Ecto neural progenitor cell (in vitro differentiated cells): ENCODE data around the gene PARP14.
"Not testable (repeated sequence)": the region's sequence is repeated elsewhere in the genome, so short reads cannot be mapped to it uniquely, and the experiment has no call there.

ENCODE experiments used
- DNase-seq: peaks from one replicate; pipeline ENCODE4 v3.0.0-alpha.2; 2018; ENCODE audit warnings: low spot score

Gene PARP14

DNA sequence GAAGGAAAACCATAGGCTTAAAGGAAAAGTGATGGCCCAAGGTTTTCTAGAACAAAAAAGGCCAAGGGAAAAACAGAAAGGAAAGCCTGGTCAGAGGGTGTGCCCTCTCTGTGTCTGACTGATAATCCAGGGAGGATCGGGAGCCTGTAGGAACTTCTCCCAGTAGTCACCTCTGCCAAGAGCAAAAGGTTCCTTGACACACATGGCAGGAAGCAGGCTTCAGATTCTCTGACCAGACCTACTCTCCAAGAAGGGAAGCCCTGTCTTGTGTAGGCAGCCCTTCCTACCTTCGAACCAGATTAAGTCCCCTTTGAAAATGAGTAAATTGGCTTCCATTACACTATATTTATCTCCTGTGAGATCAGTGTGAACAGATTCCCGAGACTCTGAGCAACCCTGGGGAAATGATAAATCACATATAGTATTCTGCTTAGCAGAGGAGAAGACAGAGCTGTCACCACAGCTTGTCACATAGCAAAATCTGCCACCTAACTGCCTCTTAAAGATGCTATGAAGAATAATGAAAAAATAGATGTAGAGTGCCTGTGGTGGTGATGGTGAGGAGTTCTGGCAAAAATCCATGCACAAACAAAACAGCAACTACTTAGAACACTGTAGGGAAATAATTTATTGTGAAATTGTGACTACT lies 38.8 kb downstream of the PARP14 start:
- DNase-seq, result no peak

DNA sequence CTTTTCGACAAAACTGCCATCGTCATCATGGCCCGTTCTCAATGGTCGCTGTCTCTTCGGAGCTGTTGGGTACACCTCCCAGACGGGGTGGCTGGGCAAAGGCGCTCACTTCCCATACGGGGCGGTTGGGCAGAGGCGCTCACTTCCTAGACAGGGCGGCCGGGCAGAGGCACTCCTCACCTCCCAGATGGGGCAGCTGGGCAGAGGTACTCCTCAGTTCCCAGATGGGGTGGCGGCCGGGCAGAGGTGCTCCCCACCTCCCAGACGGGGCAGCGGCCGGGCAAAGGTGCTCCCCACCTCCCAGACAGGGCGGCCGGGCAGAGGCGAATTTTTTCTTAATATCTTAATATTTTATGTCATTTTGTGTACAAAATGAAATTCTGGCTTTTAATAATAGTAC lies 44.5 kb downstream of the PARP14 start:
- DNase-seq, result no peak

DNA sequence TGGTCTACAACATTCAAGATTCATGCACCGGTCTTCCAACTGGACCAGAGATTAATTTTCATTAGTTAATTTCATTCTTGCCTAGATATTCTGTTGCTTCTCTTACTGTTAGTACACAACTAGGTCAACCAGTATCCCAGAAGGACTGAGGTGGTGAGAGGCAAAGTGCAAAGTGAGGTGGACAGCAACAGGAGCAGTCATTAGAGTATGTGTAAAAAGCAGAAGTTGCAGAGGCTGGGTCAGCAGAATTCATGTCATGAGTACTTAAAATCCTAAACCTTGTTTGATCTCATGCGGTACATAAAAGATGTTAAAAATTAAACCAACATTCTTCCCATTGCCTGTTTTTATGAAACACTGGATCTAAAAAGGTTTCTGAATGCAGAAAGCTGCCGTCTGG lies 46.7 kb downstream of the PARP14 start:
- DNase-seq, result no peak

DNA sequence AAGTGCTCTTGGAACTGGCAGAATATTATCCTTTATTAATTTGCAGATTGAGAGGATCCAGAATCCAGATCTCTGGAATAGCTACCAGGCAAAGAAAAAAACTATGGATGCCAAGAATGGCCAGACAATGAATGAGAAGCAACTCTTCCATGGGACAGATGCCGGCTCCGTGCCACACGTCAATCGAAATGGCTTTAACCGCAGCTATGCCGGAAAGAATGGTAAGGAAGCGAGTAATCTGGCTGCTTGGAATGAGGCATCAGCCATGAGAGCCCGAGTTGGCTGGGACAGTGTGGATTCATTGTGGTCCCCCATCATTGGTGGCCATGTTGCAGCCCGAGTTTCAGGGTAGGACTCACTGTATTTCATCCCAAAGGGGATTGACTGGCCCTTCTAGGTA lies 47.1 kb downstream of the PARP14 start:
- DNase-seq, result no peak

DNA sequence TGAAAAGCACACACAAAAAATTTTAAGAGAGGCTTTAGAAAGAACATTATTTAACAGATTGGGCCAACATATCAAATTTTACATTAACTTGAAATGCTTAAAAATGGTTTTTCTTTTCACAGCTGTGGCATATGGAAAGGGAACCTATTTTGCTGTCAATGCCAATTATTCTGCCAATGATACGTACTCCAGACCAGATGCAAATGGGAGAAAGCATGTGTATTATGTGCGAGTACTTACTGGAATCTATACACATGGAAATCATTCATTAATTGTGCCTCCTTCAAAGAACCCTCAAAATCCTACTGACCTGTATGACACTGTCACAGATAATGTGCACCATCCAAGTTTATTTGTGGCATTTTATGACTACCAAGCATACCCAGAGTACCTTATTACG lies 47.5 kb downstream of the PARP14 start:
- DNase-seq, result no peak

DNA sequence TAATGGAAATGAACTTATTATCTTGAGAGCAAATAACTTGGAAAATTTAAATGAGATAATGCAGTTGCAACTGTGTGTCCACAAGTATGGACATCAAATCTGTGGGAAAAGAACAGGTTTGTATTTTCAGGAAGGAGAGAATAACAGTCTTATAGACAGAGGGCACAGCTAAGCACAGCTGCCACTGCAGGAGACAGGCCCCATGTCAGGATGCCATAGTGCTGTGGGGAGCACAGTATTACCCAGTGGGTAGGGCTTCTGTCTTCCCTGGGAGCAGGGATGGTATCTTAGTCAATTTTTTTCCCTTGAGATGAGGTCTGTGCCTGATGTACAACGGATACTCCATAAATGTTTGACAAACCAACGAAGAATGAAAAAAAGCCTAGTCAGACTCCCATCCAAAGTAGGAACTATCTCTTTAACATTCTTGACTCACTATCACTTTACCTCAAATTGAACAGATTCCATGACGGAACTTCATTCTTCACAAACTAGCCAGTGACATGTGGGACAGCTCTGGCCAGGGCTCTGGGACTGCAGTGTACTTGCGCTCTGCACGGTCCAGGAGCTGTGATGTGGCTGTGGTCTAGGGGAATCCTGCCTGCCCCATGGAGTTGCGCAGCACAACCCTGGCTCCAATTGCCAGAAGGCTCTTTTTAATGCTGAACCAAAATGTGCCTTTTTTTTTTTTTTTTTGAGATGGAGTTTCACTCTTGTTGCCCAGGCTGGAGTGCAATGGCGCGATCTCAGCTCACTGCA lies 48.3 kb downstream of the PARP14 start:
- DNase-seq, result no peak

DNA sequence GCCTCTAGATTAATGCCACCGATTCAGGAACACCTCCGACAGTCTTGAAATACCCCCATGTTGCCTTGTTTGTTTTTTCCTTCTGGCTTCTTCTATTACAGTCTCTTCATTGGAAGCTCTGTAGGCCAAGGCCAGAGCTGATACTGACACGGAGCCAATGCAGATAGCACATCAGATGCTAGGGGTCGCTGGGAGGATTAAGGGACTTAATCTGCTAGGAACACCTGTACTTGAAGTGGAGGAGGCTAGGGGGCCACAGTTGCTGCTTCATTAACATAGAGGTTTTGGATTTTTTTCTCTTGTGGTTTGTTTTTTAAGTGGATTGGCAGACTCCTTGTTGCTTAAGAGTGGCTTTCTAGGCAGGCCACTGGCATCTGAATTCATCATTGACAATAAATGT lies 49.6 kb downstream of the PARP14 start:
- no peak for DNase-seq

DNA sequence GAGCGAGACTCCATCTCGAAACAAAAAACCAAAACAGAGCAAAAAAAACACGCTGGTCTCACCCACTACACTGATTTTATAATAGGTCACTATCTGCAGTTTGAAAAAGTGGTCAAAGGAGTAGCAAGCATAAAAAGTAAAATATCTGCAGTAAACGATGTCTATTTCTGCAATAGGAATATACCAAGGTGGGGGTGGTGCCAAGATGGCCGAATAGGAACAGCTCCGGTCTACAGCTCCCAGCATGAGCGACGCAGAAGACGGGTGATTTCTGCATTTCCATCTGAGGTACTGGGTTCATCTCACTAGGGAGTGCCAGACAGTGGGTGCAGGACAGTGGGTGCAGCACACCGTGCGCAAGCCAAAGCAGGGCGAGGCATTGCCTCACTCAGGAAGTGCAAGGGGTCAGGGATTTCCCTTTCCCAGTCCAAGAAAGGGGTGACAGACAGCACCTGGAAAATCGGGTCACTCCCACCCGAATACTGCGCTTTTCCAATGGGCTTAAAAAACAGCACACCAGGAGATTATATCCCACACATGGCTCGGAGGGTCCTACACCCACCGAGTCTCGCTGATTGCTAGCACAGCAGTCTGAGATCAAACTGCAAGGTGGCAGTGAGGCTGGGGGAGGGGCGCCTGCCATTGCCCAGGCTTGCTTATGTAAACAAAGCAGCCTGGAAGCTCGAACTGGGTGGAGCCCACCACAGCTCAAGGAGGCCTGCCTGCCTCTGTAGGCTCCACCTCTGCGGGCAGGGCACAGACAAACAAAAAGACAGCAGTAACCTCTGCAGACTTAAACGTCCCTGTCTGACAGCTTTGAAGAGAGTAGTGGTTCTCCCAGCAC lies 52.3 kb downstream of the PARP14 start:
- DNase-seq, result not testable (repeated sequence)

DNA sequence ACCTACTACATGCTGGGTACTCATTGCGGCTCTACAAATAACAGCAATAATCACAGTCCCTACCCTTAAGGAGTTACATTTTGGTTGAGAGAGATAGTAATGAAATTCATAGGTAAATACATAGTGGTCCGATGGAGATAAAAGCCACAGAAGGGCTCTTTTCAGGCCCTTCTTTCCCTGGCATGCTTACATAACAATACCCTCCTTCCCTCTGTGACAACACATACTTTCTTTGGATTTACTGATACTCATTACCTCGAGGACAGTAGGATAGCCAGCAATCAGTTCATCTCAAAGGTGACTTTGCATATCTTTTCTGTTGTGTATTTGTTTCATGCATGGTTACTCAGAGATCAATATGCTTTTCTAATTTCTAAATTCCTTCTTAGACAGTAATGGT lies 58.5 kb downstream of the PARP14 start:
- no peak for DNase-seq

DNA sequence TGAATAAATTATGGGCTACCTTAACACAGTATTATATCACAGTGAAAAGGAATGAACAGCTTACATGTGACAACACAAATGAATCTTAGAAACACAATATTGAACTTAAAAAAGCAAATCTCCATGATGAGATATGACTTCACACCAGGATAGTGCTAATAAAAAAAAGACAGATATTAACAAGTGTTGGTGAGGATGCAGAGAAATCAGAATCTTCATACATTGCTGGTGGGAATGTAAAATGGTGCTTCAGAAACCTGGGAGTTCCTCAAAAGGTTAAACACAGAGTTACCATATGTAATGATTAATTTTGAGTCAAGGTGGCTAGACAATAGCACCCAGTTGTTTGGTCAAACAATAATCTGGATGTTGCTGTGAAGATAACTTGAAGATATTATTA lies 61.6 kb downstream of the PARP14 start:
- no peak for DNase-seq

DNA sequence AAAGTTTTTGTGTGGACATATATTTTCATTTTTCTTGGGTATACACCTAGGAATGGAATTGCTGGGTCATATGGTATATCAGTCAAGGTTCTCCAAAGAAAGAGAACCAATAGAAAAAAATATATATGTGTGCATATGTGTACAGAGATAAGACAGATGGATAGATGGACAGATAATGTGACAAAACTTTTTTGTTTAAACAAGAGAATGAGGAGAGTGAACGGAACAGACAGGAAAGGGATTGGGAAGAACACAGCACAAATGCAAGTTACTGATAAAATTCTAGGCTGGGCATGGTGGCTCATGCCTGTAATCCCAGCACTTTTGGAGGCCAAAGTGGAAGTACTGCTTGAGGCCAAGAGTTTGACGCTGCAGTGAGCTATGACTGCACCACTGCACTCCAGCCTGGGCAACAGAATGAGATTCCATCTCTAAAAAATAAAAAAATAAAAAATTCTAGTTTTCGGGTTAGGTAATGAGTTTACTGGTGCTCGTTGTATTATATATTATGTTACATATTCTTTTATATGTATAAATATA lies 63.0 kb downstream of the PARP14 start:
- no peak for DNase-seq

DNA sequence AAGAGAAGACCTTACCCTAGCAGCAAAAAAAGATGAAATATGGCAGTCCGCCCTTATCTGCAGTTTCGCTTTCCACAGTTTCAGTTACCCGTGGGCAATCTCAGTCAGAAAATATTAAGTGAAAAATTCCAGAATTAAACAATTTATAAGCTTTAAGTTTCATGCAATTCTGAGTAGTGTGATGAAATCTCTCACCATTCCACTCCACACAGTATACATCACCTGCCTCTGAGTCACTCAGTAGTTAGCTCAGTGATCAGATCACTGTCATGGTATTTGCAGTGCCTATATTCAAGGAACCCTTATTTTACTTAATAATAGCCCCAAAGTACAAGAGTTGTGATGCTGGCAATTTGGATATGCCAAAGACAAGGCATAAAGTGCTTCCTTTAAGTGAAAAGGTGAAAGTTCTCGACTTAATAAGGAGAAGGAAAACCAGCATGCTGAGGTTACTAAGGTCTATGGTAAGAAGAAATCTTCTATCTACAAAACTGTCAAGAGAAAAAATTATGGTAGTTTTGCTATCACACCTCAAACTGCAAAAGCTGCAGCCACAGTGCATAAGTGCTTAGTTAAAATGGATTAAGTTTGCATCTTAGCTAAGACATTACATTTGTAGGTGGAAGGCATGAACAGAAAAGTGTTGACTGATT lies 64.9 kb downstream of the PARP14 start:
- DNase-seq, result no peak

DNA sequence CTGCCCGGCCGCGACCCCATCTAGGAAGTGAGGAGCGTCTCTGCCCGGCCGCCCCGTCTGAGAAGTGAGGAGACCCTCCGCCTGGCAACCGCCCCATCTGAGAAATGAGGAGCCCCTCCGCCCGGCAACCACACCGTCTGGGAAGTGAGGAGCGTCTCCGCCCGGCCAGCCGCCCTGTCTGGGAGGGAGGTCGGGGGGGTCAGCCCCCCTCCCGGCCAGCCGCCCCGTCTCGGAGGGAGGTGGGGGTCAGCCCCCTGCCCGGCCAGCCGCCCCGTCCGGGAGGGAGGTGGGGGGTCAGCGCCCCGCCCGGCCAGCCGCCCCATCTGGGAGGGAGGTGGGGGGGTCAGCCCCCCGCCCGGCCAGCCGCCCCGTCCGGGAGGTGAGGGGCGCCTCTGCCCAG lies 66.7 kb downstream of the PARP14 start:
- DNase-seq, result not testable (repeated sequence)

DNA sequence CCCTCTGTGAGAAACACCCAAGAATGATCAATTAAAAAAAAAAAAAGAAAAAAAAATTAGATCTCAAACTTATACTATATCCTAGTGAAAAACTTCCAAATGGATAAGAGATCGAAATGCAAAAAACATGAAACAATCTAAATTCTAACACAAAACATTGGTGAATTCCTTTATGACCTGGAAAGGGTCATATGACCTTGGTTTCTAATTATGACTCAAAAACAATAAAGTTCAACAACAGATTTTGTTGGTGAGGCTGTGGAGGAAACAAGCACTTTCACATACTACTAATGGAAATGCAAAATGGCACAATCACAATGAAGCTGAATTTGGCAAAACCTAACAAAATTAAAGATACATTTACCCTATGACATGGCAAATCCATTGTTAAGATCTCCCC lies 67.7 kb downstream of the PARP14 start:
- no peak for DNase-seq

DNA sequence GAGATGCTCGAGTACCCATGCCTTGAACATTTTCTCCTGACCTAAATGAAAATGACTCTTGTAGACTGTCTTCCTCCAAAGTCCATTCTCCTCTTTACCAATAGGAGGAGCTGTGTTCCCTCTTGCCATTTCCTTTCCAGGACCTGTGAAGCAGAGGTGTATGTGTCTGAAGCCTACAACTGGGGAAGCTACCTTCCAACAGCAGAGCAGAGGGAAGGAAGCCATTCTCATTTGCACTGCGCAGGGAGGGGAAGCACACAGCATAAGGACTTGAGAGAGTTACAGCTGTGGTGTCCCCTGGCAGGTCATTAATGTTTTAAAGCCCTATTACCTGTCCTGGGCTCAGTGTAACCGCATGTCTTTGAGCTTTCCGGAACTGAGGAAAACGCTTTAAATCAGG lies 74.3 kb downstream of the PARP14 start:
- DNase-seq, result no peak

DNA sequence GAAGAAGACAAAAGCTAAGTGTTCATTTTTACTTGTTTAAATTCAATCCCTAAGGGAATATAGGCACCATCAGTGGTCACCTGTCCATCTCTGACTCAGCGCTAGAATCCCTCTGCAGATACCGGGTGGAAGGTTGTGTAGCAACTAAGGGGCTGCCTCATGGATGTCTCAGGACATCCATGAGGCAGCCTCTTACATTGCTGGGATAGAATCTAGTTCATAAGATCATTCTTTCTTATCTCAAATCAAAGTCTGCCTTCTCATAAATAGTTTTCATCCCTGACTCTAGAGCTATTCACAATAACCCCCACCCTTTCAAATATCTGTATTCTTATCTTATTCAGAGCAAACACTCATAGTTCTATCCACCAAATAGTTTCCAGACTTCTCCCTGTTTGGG lies 74.9 kb downstream of the PARP14 start:
- no peak for DNase-seq

DNA sequence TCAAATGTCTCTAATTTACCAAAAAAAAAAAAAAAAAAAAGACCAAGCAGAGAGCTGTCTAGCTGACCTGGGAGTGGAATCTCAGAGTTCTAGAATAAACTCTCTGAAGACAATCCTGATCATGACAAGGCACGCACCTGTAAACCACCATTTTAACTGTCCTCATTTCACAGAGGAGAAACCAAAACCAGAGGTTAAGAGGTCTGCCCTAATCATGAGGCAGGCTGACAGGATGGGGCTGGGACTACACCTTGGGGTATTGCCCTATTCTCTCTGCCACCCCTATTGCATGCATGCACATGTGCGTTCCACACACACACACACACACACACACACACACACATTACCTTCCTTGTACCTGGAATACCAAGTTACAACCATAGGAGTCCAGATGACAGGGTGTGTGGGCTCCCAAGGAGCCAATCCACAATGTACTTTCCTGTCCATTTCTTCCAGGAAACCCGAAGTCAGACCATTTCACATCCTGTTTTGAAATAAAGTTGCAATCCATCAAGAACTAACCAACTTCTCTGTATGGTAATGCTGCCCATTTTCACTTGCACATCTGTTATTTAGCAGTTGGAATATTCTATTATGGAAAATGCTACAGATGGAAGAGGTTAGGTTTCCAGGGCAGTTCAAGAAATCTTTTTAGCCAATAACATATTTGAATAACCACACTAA lies 78.4 kb downstream of the PARP14 start:
- no peak for DNase-seq

DNA sequence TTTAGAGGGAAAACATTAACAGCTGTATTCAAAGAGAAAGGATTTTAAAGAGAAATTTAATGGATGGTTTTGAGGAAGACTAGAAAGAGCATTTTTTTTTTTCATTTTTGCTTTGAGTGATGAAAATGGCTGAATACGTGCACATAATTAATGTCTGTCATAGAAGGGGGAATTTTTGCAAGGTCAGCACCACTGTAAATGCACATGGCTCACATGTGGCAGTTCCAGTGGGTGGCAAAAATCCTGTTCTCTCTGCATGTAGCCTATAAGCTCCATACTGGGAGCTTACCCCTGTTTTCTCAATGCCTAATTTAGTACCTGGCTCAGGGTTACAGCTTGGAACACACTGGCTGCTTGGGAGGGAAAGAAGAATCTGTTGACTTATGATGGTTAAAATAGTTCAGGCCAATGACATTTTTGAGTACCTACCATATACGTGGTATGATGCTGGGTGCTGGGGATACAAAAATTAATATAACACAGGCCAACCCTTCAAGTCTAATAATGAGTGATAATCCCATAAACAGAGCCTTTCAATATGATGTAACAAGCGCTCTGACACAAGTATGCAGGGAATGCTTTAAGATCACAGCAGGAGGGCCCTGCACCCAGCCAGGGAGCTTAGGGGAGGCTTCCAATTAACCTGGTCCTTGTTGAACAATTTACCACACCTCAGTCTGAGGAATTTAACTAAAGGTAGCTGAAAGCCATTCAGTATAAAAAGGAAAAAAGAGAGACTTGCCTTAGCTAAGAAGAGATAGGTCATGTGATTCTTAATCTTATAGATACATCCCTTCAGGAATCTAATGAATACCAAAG lies 80.0 kb downstream of the PARP14 start:
- no peak for DNase-seq

DNA sequence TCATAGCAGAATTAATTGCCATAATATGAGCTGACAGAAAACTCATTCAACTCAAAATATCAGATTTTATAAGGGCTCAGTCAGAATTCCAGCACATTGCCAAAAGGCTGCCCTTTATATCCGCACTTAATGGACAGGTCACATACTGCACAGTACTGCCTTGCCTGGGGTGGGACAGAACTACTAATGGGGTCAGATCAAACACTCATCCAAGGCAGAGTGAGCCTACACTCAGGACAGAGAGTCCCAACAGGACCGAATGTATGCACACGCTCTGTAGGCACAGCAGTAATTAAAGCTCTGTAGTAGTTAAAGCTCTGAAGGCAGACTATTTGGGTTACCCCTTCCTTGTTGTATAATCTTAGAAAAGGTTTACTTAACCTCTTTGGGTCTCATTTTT lies 85.8 kb downstream of the PARP14 start:
- DNase-seq, result no peak

DNA sequence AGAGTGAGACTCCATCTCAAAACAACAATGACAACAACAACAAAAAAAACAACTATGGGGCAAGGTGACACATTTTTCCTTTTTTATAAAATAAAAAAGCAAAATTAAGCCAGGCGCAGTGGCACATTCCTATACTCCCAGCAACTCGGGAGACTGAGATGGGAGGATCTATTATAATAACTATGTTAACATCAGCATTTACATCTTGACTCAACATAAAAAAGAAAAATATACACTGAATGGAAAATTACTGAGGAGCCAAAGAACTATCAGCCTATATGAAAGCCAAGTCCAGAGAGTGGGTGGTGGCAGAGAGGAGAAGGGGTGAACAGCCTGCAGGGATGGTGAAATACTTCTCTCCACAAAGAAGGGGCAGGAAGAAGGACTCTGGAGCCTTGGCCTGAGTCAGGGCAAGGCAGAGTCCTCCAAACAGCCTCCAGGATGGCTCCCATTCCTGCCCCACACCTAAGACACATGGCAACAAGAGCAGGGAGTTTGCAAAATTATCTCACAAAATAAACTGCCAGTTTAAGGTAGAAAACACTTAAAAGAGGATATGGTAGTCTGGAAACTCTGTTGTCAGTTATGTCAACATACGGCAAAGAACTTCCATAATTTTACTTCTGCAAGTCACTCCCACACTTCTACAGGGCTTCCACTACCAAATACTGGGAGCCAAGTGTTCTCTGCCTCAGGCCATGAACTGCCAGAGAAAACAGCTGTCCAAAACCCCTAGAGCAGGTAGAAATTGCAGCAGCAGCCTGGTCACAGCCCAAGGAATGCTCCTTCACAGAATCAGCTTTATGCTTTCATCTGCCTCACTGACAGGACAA lies 87.1 kb downstream of the PARP14 start:
- DNase-seq, result no peak
